Measurements from ENCODE around the gene ADAMTS8. TPM values are rescaled to one million over a fixed set of nuclear protein-coding genes. Genes with fewer than 3 reads are reported as not detected.

The ADAMTS8 gene
- total RNA-seq, 1 donor from 2014 or later, result 1.0 TPM

- no peak overlapping the region for H3K4me3 Mint-ChIP-seq (ENCODE audit: unreplicated experiment)
- H3K36me3 Mint-ChIP-seq (ENCODE audit: low read depth), result peaks cover 3% of the 10 kb centered on the region
- no peak for TF ChIP-seq CTCF (IDR thresholded peaks at IDR 0.05)
- no peaks in the 10 kb centered on the region for H3K9me3 Mint-ChIP-seq (ENCODE audit: low read depth)
- no peaks in the 10 kb centered on the region for H3K4me1 Mint-ChIP-seq (ENCODE audit: low read depth)
- no peak overlapping the region for H3K27ac Mint-ChIP-seq (ENCODE audit: unreplicated experiment)
- DNase-seq (ENCODE audit: low spot score), result no peak
- H3K27me3 Mint-ChIP-seq (ENCODE audit: low read depth), result peaks cover 45% of the 10 kb centered on the region
These were observed 59.2 kb downstream of the ADAMTS8 start for GRCh38 chr11:130369141-130369691.

- DNase-seq (ENCODE audit: low spot score), result no peak
- H3K4me1 Mint-ChIP-seq (ENCODE audit: low read depth), result no peaks in the 10 kb centered on the region
- H3K27me3 Mint-ChIP-seq (ENCODE audit: low read depth), result peaks cover 14% of the 10 kb centered on the region
- peaks cover 8% of the 10 kb centered on the region for H3K36me3 Mint-ChIP-seq (ENCODE audit: low read depth)
- no peak for TF ChIP-seq CTCF (IDR thresholded peaks at IDR 0.05)
- no peak overlapping the region for H3K27ac Mint-ChIP-seq (ENCODE audit: unreplicated experiment)
- H3K4me3 Mint-ChIP-seq (ENCODE audit: unreplicated experiment), result no peak overlapping the region
- H3K9me3 Mint-ChIP-seq (ENCODE audit: low read depth), result peaks cover 21% of the 10 kb centered on the region
These were observed 69.0 kb downstream of the ADAMTS8 start for GRCh38 chr11:130359419-130359818.

- DNase-seq (ENCODE audit: low spot score), result no peak
- Mint-ChIP-seq H3K27me3 (ENCODE audit: low read depth) (peaks cover 6% of the 10 kb centered on the region), H3K36me3 (ENCODE audit: low read depth) (peaks cover 8% of the 10 kb centered on the region), H3K4me3 (ENCODE audit: unreplicated experiment) (no peak overlapping the region), H3K27ac (ENCODE audit: unreplicated experiment) (no peak overlapping the region), H3K4me1 (ENCODE audit: low read depth) (no peaks in the 10 kb centered on the region), H3K9me3 (ENCODE audit: low read depth) (peaks cover 29% of the 10 kb centered on the region)
- TF ChIP-seq CTCF (IDR thresholded peaks at IDR 0.05), result no peak
These were observed 70.0 kb downstream of the ADAMTS8 start for GRCh38 chr11:130358398-130358797.

Other genes starting within 250 kb of the ADAMTS8 start
- gene ZBTB44, start 113.7 kb downstream of the ADAMTS8 start, total RNA-seq, result 18.4 to 25.3 TPM (median 21.2 TPM) in 3 replicates
- 16.8 to 140 TPM (median 136 TPM) in 3 replicates for gene ADAMTS15, start 20.0 kb upstream of the ADAMTS8 start, total RNA-seq

Measured in chondrocyte (in vitro differentiated cells).